Karpas-422 (cell line): Measurements from ENCODE around the gene LTO1. TPM values are rescaled to one million over a fixed set of nuclear protein-coding genes. Genes with fewer than 3 reads are reported as not detected.

Experiments
- DNase-seq: peaks from one replicate; pipeline ENCODE4 v3.0.0-alpha.2; 2015
- H2AFZ ChIP-seq: fragments of 200-600 bp; sonication (generic); 2 replicates; pipeline ENCODE4 v1.6.1; 2014; ENCODE audit warnings: antibody characterized with exemption, low read length, mixed read lengths
- H3K27ac ChIP-seq: fragments of 200-600 bp; sonication (generic); 2 replicates; pipeline ENCODE4 v1.5.1; 2014; ENCODE audit warnings: mild to moderate bottlenecking, low read length, moderate library complexity
- H3K27me3 ChIP-seq: fragments of 200-600 bp; sonication (generic); 2 replicates; pipeline ENCODE4 v1.6.1; 2014; ENCODE audit warnings: low read length, mixed read lengths
- H3K36me3 ChIP-seq: fragments of 200-600 bp; sonication (generic); 2 replicates; pipeline ENCODE4 v1.6.1; 2014; ENCODE audit warnings: low read length, mixed read lengths; ENCODE audit not compliant: insufficient read depth
- H3K4me1 ChIP-seq: fragments of 200-600 bp; sonication (generic); 2 replicates; pipeline ENCODE4 v1.6.1; 2014; ENCODE audit warnings: mild to moderate bottlenecking, low read length, mixed read lengths
- H3K4me2 ChIP-seq: fragments of 200-600 bp; sonication (generic); 2 replicates; pipeline ENCODE4 v1.6.1; 2014; ENCODE audit warnings: low read length, low read depth, mild to moderate bottlenecking; ENCODE audit not compliant: poor library complexity, severe bottlenecking
- H3K4me3 ChIP-seq: fragments of 200-600 bp; sonication (generic); 2 replicates; pipeline ENCODE4 v1.5.1; 2014; ENCODE audit warnings: mild to moderate bottlenecking, antibody characterized with exemption, low read length, mixed read lengths
- H3K79me2 ChIP-seq: fragments of 200-600 bp; sonication (generic); 2 replicates; pipeline ENCODE4 v1.6.1; 2014; ENCODE audit warnings: mild to moderate bottlenecking, low read length, mixed read lengths
- H3K9ac ChIP-seq: fragments of 200-600 bp; sonication (generic); 2 replicates; pipeline ENCODE4 v1.6.0; 2014; ENCODE audit warnings: low read length
- H3K9me2 ChIP-seq: fragments of 200-600 bp; sonication (generic), shearing (Covaris generic); replicated peaks from 2 replicates; pipeline ENCODE4 v1.6.0; 2014; ENCODE audit warnings: mild to moderate bottlenecking, low read length, moderate library complexity; ENCODE audit not compliant: insufficient read depth
- H3K9me3 ChIP-seq: fragments of 300-700, 200-600 bp; sonication (generic); 2 replicates; pipeline ENCODE4 v1.6.1; 2014; ENCODE audit warnings: low read length, mixed read lengths
- H4K20me1 ChIP-seq: fragments of 200-600 bp; sonication (generic); 2 replicates; pipeline ENCODE4 v1.6.1; 2014; ENCODE audit warnings: mild to moderate bottlenecking, antibody characterized with exemption, low read length, low read depth; ENCODE audit not compliant: insufficient read depth
- total RNA-seq: library from RNA; depleted of rRNA; stranded (reverse); fragments of >200 nt; shearing (Covaris generic); gene quantifications from 2 replicates; pipeline ENCODE4 v1.2.3, GENCODE V29; 2014; ENCODE audit warnings: low replicate concordance

LTO1 gene
- total RNA-seq, 1 experiment from 2014 or later = 26.2 TPM

DNA sequence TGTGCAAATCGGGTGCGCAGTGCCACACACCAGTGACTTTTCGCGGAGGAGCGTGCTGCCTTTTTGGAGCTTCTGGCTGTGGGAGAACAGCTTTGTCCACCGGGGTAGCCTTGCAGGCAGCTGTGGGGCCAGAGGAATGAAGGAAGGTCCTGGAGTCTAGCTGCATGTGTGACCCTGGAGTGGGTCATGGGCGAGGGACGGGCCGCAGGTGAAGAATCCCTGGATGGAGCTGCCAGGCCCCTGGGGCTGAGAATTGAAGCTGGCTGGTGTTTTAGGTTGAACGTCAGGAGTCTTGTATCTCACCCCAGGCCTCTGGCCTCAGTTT, 25.6 kb downstream of the LTO1 start:
- Histone ChIP-seq H4K20me1 (peaks cover 4% of the 10 kb centered on the region; the same call in 1 of the 2 replicates), H3K27me3 (no peaks in the 10 kb centered on the region), H3K36me3 (no peaks in the 10 kb centered on the region), H3K9ac (no peak overlapping the region), H3K4me3 (no peak overlapping the region), H3K79me2 (no peaks in the 10 kb centered on the region), H2AFZ (no peak overlapping the region), H3K9me3 (no peaks in the 10 kb centered on the region), H3K9me2 (no peaks in the 10 kb centered on the region), H3K4me1 (no peaks in the 10 kb centered on the region), H3K27ac (no peak overlapping the region), H3K4me2 (no peak overlapping the region)
- no peak for DNase-seq

DNA sequence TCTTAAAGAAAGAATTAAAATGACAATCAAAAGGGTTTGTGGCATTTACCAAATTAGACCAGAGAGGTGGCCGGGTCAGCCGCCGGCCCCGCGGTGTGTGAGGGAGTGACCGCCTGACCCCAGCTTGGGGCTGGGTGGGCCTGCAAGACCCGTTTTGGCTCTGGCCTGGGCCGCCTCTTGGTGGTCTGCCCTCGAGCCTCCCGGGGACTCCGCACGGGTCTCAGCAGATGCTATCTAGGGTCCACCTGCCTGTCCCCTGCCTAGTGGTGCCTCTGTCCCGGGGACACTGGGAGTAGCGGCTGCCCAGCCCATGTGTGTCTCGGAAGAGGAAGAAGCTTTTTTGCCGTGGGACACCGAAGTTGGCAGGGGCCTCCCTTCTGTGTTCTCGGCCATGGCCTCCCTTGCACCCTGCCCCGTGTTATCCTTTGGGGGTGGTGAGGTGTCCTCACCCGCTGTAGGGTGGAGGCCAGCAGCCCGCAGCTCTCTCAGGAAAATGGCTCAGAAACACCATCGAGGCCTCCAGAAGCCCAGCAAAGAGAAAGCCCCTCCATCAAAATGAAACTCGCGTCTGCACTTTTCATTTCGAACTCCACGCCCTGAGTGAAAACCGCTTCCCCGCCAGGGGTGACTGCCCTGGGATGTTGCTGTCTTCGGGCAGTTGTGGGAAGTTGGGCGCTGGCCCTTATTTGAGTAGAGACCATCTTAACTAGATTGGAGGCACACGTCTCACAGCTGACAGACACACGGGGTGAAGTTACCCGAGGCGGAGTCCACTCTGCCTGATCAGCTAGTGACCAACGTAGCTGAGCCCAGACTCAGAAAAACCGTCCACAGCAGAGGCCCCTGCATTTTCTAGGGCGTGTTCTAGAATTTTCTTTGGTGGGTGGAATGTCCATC, 26.2 kb downstream of the LTO1 start:
- Histone ChIP-seq H3K27ac (no peak overlapping the region), H3K9ac (no peak overlapping the region), H3K79me2 (no peaks in the 10 kb centered on the region), H3K36me3 (no peaks in the 10 kb centered on the region), H2AFZ (no peak overlapping the region), H3K4me2 (no peak overlapping the region), H3K9me3 (no peaks in the 10 kb centered on the region), H3K4me1 (no peaks in the 10 kb centered on the region), H4K20me1 (peaks cover 4% of the 10 kb centered on the region; the same call in 1 of the 2 replicates), H3K9me2 (no peaks in the 10 kb centered on the region), H3K4me3 (no peak overlapping the region), H3K27me3 (no peaks in the 10 kb centered on the region)
- no peak for DNase-seq

- Histone ChIP-seq H3K9me3 (no peaks in the 10 kb centered on the region), H3K4me3 (no peak overlapping the region), H3K36me3 (no peaks in the 10 kb centered on the region), H3K27me3 (no peaks in the 10 kb centered on the region), H3K9me2 (no peaks in the 10 kb centered on the region), H2AFZ (no peak overlapping the region), H3K4me1 (peaks cover 3% of the 10 kb centered on the region), H4K20me1 (peaks cover 4% of the 10 kb centered on the region; the same call in 1 of the 2 replicates), H3K27ac (no peak overlapping the region), H3K9ac (no peak overlapping the region), H3K79me2 (no peaks in the 10 kb centered on the region), H3K4me2 (no peak overlapping the region)
- peak; percentile 47 for DNase-seq
Observed at GRCh38 chr11:69647761-69648497, 27.2 kb downstream of the LTO1 start.

DNA sequence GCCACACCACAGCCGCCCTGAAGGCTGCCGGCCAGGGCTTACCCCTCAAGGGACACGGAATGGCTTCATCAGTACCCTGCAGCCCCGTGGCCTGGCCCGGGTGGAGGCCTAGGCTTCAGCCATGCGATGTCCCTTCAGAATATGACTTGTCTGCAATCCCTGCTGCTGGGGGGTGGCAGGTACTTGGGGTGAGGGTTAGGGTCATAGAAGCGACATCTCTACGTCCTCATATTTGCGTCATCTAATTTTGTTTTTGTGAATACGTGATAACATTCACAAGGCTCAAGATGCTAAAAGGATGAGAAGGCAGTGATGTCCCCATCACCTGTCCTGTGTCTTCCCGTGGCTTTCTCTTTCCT, 27.8 kb downstream of the LTO1 start:
- no peaks in the 10 kb centered on the region for H3K27me3 ChIP-seq
- no peak overlapping the region for H2AFZ ChIP-seq
- no peak overlapping the region for H3K9ac ChIP-seq
- no peak overlapping the region for H3K27ac ChIP-seq
- no peaks in the 10 kb centered on the region for H3K36me3 ChIP-seq
- no peak overlapping the region for H3K4me3 ChIP-seq
- no peak overlapping the region for H3K4me2 ChIP-seq
- peaks cover 6% of the 10 kb centered on the region for H3K4me1 ChIP-seq
- H3K79me2 ChIP-seq = no peaks in the 10 kb centered on the region
- H3K9me3 ChIP-seq = no peaks in the 10 kb centered on the region
- H4K20me1 ChIP-seq = peaks cover 4% of the 10 kb centered on the region; the same call in 1 of the 2 replicates
- no peaks in the 10 kb centered on the region for H3K9me2 ChIP-seq
- no peak for DNase-seq

GRCh38 chr11:69646493-69647389, 28.4 kb downstream of the LTO1 start:
- no peaks in the 10 kb centered on the region for H3K9me2 ChIP-seq
- H3K27me3 ChIP-seq = no peaks in the 10 kb centered on the region
- no peaks in the 10 kb centered on the region for H3K36me3 ChIP-seq
- no peak for DNase-seq
- no peak overlapping the region for H2AFZ ChIP-seq
- H3K4me1 ChIP-seq = peaks cover 6% of the 10 kb centered on the region
- no peaks in the 10 kb centered on the region for H3K9me3 ChIP-seq
- no peak overlapping the region for H3K9ac ChIP-seq
- no peak overlapping the region for H3K4me2 ChIP-seq
- peaks cover 4% of the 10 kb centered on the region; the same call in 1 of the 2 replicates for H4K20me1 ChIP-seq
- no peak overlapping the region for H3K4me3 ChIP-seq
- no peaks in the 10 kb centered on the region for H3K79me2 ChIP-seq
- no peak overlapping the region for H3K27ac ChIP-seq

DNA sequence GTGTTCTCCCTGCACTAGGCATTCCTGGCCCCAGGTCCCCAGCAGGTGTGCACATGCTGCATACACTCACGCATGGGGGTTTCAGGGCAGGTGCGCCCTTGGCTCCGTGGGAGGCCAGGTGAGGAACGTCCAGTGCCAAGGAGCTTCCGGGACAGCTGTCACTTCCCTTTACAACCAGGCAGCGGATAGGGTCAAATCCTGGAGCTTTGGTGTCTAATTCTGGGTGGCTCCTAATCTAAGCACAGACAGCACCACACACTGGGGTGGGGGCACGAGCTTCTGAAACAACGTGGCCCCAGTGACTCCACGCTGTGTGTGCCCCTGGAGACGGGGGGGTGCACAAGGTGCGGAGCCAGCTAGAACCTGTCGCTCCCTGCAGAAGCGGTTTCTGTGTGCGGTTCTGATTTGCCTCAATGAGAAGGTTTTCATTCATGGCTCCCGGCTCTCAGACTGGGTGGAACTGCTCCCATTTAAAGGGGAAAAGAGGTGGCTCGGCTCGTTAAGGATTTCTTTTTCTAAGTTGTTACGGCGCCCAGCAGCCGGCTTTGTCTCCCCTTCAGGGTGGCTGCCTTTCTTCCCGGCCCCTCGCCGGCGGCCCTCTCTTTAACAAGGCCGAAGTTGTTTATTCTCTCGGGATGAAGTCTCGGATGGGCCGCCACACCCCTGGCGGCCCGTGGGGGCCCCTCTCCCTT, 29.2 kb downstream of the LTO1 start:
- Histone ChIP-seq H3K27me3 (no peaks in the 10 kb centered on the region), H3K9me3 (no peaks in the 10 kb centered on the region), H3K4me1 (peaks cover 14% of the 10 kb centered on the region), H3K27ac (no peak overlapping the region), H3K4me3 (no peak overlapping the region), H3K79me2 (no peaks in the 10 kb centered on the region), H3K36me3 (no peaks in the 10 kb centered on the region), H4K20me1 (peaks cover 4% of the 10 kb centered on the region; the same call in 1 of the 2 replicates), H3K4me2 (no peak overlapping the region), H3K9me2 (no peaks in the 10 kb centered on the region), H2AFZ (no peak overlapping the region), H3K9ac (no peak overlapping the region)
- no peak for DNase-seq

GRCh38 chr11:69644962-69645675, 30.0 kb downstream of the LTO1 start:
- peak; percentile 73 for DNase-seq
- H3K36me3 ChIP-seq = no peaks in the 10 kb centered on the region
- no peak overlapping the region for H3K4me3 ChIP-seq
- no peaks in the 10 kb centered on the region for H3K27me3 ChIP-seq
- H3K27ac ChIP-seq = no peak overlapping the region
- H3K79me2 ChIP-seq = no peaks in the 10 kb centered on the region
- H3K4me1 ChIP-seq = peaks cover 18% of the 10 kb centered on the region
- no peak overlapping the region for H3K4me2 ChIP-seq
- H2AFZ ChIP-seq = no peak overlapping the region
- H4K20me1 ChIP-seq = peaks cover 4% of the 10 kb centered on the region; the same call in 1 of the 2 replicates
- no peaks in the 10 kb centered on the region for H3K9me2 ChIP-seq
- no peaks in the 10 kb centered on the region for H3K9me3 ChIP-seq
- H3K9ac ChIP-seq = no peak overlapping the region
